GM18907 (cell line): ENCODE measurements around the gene CDK2AP2.
"Not testable (repeated sequence)": the region's sequence is repeated elsewhere in the genome, so short reads cannot be mapped to it uniquely, and the experiment has no call there.

Experiments used
- ATAC-seq: cut with Tn5 transposase; IDR thresholded peaks from one replicate; pipeline ENCODE4 v1.9.1; 2021; ENCODE audit warnings: mild to moderate bottlenecking, moderate library complexity; ENCODE audit not compliant: unreplicated experiment

Gene CDK2AP2

GRCh38 chr11:67491276-67492068, 16.5 kb downstream of the CDK2AP2 start:
- ATAC-seq = no peak

- ATAC-seq = no peak
These were observed 17.3 kb downstream of the CDK2AP2 start for GRCh38 chr11:67490727-67491065.

GRCh38 chr11:67489885-67490726, 17.9 kb downstream of the CDK2AP2 start:
- ATAC-seq = no peak

- no peak for ATAC-seq
These were observed 18.6 kb downstream of the CDK2AP2 start for GRCh38 chr11:67489203-67489884.

GRCh38 chr11:67486481-67487195, 21.3 kb downstream of the CDK2AP2 start:
- peak; percentile 27 for ATAC-seq

- not testable (repeated sequence) for ATAC-seq
These were observed 22.0 kb downstream of the CDK2AP2 start for GRCh38 chr11:67485873-67486361.

GRCh38 chr11:67484847-67485311, 23.1 kb downstream of the CDK2AP2 start:
- ATAC-seq = no peak

- ATAC-seq = no peak
These were observed 23.9 kb downstream of the CDK2AP2 start for GRCh38 chr11:67483831-67484665.

- peak; percentile 74 for ATAC-seq
These were observed 24.8 kb downstream of the CDK2AP2 start, which contains the start of gene AIP for GRCh38 chr11:67482827-67483798. TSS of gene AIP (plus strand) at chr11:67483026. CDS start at chr11:67483159, 133 bp downstream.

GRCh38 chr11:67482275-67482826, 25.6 kb downstream of the CDK2AP2 start:
- peak; percentile 10 for ATAC-seq

- not testable (repeated sequence) for ATAC-seq
These were observed 30.5 kb downstream of the CDK2AP2 start for GRCh38 chr11:67477344-67478050.

GRCh38 chr11:67476692-67477091, 31.3 kb downstream of the CDK2AP2 start:
- ATAC-seq = not testable (repeated sequence)

GRCh38 chr11:67472882-67473281, 35.1 kb downstream of the CDK2AP2 start:
- ATAC-seq = no peak

GRCh38 chr11:67470337-67471002, 37.5 kb downstream of the CDK2AP2 start:
- no peak for ATAC-seq

- no peak for ATAC-seq
These were observed 38.5 kb downstream of the CDK2AP2 start for GRCh38 chr11:67469508-67469811.

GRCh38 chr11:67468759-67469507, 39.0 kb downstream of the CDK2AP2 start, which contains the start of gene TMEM134:
TSS of gene TMEM134 (minus strand) at chr11:67469251. CDS start at chr11:67469192, 59 bp downstream.
- peak; percentile 66 for ATAC-seq
